HG03280 (cell line): ENCODE measurements around the gene ANAPC16.
"Not testable (repeated sequence)": the region's sequence is repeated elsewhere in the genome, so short reads cannot be mapped to it uniquely, and the experiment has no call there.

Experiments
- ATAC-seq: cut with Tn5 transposase; IDR thresholded peaks from one replicate; pipeline ENCODE4 v1.9.1; 2021; ENCODE audit warnings: mild to moderate bottlenecking, moderate library complexity; ENCODE audit not compliant: unreplicated experiment

ANAPC16 gene

DNA sequence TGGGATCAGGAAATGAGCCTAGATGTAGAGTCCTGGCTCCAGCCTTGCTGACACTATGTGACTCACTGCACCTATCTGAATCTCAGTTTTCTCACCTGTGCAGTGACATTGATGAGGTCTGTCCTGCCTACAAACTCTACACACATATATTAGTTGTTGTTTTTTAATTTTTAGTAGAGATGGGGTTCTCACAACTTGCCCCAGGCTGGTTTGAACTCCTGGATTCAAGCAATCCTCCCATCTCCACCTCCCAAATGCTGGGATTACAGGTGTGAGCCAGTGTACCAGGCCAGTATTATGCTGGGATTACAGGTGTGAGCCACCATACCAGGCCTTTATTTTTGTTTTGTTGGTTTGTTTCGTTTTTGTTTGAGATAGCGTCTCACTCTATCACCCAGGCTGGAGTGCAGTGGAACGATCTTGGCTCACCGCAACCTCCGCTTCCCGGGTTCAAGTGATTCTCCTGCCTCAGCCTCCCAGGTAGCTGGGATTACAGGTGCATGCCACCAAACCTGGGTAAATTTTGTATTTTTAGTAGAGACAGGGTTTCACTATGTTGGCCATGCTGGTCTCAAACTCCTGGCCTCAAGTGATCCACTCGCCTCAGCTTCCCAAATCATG lies 46.1 kb downstream of the ANAPC16 start:
- ATAC-seq = peak; percentile 12

GRCh38 chr10:72263613-72264241 lies 47.9 kb downstream of the ANAPC16 start:
- ATAC-seq = no peak

- ATAC-seq = no peak
Observed at GRCh38 chr10:72264536-72264935, 48.7 kb downstream of the ANAPC16 start.

- ATAC-seq = no peak
Observed at GRCh38 chr10:72265508-72265907, 49.7 kb downstream of the ANAPC16 start.

- ATAC-seq = no peak
Observed at GRCh38 chr10:72265990-72266865, 50.4 kb downstream of the ANAPC16 start.

GRCh38 chr10:72267381-72267780 lies 51.6 kb downstream of the ANAPC16 start:
- ATAC-seq = no peak

DNA sequence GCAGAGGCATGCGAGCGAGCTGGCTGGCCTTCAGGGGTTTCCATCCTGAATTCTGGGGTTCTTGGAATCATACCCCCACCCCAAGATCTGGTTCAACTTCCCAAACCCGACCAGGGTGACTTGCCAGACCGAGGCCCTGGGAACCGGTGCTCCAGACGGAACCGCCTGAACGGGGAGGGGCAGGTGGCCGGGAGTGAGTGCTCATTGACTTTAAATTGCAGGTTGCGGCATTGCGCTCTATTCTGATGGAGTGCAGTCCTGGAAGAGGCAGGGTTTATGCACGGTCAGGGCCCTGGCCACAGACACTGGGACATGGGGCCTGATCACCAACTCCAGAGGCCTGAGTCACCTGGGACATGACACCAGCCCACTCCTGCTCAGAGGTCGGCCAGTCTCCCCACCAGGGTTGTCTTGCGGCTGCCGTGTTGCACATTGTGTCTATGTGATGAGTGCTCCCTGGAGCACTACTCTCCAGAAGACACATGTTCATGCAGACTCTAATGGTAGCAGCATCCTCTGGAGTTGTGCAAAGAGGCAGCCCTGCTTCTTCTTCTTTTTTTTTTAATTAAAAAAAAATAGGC lies 52.1 kb downstream of the ANAPC16 start:
- no peak for ATAC-seq

GRCh38 chr10:72268475-72269200 lies 52.8 kb downstream of the ANAPC16 start:
- not testable (repeated sequence) for ATAC-seq

GRCh38 chr10:72270607-72271281 lies 54.9 kb downstream of the ANAPC16 start:
- ATAC-seq = no peak

- ATAC-seq = peak; percentile 29
Observed at GRCh38 chr10:72272689-72273409, 57.0 kb downstream of the ANAPC16 start.

GRCh38 chr10:72273410-72274212 lies 57.8 kb downstream of the ANAPC16 start, which contains the start of gene DDIT4:
Gene DDIT4, plus strand, starts transcription at chr10:72273924. Its CDS starts 293 bp downstream, at chr10:72274217.
- ATAC-seq = peak; percentile 83

DNA sequence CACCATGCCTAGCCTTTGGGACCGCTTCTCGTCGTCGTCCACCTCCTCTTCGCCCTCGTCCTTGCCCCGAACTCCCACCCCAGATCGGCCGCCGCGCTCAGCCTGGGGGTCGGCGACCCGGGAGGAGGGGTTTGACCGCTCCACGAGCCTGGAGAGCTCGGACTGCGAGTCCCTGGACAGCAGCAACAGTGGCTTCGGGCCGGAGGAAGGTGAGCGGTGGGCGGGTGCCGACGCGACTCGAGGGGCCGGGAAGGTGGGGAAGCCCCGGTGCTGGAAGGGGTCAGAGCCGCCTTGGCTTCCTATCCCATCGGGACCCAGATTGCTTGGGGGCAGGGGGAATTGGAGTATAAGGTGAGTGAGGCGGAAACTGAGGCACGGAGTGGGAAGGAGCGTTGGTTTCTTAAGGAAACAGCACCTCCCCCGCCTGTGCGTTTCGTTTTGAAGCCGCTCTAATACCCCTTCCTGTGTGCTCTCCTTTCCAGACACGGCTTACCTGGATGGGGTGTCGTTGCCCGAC lies 58.5 kb downstream of the ANAPC16 start:
- no peak for ATAC-seq

GRCh38 chr10:72274730-72275350 lies 59.0 kb downstream of the ANAPC16 start:
- no peak for ATAC-seq

DNA sequence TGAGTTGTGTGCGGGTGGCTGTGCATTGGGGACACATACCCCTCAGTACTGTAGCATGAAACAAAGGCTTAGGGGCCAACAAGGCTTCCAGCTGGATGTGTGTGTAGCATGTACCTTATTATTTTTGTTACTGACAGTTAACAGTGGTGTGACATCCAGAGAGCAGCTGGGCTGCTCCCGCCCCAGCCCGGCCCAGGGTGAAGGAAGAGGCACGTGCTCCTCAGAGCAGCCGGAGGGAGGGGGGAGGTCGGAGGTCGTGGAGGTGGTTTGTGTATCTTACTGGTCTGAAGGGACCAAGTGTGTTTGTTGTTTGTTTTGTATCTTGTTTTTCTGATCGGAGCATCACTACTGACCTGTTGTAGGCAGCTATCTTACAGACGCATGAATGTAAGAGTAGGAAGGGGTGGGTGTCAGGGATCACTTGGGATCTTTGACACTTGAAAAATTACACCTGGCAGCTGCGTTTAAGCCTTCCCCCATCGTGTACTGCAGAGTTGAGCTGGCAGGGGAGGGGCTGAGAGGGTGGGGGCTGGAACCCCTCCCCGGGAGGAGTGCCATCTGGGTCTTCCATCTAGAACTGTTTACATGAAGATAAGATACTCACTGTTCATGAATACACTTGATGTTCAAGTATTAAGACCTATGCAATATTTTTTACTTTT lies 59.7 kb downstream of the ANAPC16 start:
- no peak for ATAC-seq

DNA sequence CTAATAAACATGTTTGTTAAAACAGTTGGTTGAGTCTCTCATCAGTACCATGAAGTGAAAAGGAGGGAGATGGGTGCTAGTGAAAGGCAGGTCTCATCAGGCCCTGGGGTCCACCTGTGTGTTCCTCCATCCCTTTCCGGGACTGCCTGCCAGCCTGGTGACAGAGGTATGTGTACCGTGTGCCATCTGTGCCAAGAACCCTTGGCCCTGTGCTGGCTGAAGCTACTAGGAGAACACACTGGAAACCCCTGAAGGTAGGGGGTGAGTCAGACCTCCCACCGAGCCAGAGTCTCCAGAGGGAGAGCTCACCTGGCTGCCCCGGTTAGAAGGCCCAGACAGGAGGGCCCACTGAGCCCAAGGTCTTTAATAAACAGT lies 60.2 kb downstream of the ANAPC16 start:
- no peak for ATAC-seq

- ATAC-seq = no peak
Observed at GRCh38 chr10:72276421-72277339, 60.9 kb downstream of the ANAPC16 start.
